Measurements from ENCODE around the gene SOX1.

The SOX1 gene

GRCh38 chr13:112105244-112105681, 38.3 kb downstream of the SOX1 start:
- no peak for DNase-seq (ENCODE audit: extremely low read depth in 1 of 2, low read depth in 1 of 2)

GRCh38 chr13:112105892-112106291, 38.9 kb downstream of the SOX1 start:
- DNase-seq (ENCODE audit: extremely low read depth in 1 of 2, low read depth in 1 of 2) = no peak

- DNase-seq (ENCODE audit: extremely low read depth in 1 of 2, low read depth in 1 of 2) = no peak
These were observed 39.7 kb downstream of the SOX1 start for GRCh38 chr13:112106478-112107141.

- no peak for DNase-seq (ENCODE audit: extremely low read depth in 1 of 2, low read depth in 1 of 2)
These were observed 40.3 kb downstream of the SOX1 start for GRCh38 chr13:112107289-112107688.

- no peak for DNase-seq (ENCODE audit: extremely low read depth in 1 of 2, low read depth in 1 of 2)
These were observed 43.5 kb downstream of the SOX1 start for GRCh38 chr13:112110479-112110878.

- DNase-seq (ENCODE audit: extremely low read depth in 1 of 2, low read depth in 1 of 2) = no peak
These were observed 44.4 kb downstream of the SOX1 start for GRCh38 chr13:112111239-112111857.

- no peak for DNase-seq (ENCODE audit: extremely low read depth in 1 of 2, low read depth in 1 of 2)
These were observed 45.8 kb downstream of the SOX1 start for GRCh38 chr13:112112534-112113276.

GRCh38 chr13:112113348-112113747, 46.4 kb downstream of the SOX1 start:
- no peak for DNase-seq (ENCODE audit: extremely low read depth in 1 of 2, low read depth in 1 of 2)

GRCh38 chr13:112113851-112114250, 46.9 kb downstream of the SOX1 start:
- no peak for DNase-seq (ENCODE audit: extremely low read depth in 1 of 2, low read depth in 1 of 2)

GRCh38 chr13:112114391-112114790, 47.4 kb downstream of the SOX1 start:
- no peak for DNase-seq (ENCODE audit: extremely low read depth in 1 of 2, low read depth in 1 of 2)

GRCh38 chr13:112115403-112116091, 48.6 kb downstream of the SOX1 start:
- DNase-seq (ENCODE audit: extremely low read depth in 1 of 2, low read depth in 1 of 2) = no peak

GRCh38 chr13:112116187-112116950, 49.4 kb downstream of the SOX1 start:
- DNase-seq (ENCODE audit: extremely low read depth in 1 of 2, low read depth in 1 of 2) = no peak

GRCh38 chr13:112117258-112117954, 50.5 kb downstream of the SOX1 start:
- DNase-seq (ENCODE audit: extremely low read depth in 1 of 2, low read depth in 1 of 2) = no peak

- DNase-seq (ENCODE audit: extremely low read depth in 1 of 2, low read depth in 1 of 2) = no peak
These were observed 51.0 kb downstream of the SOX1 start for GRCh38 chr13:112117955-112118302.

GRCh38 chr13:112118451-112119064, 51.6 kb downstream of the SOX1 start:
- no peak for DNase-seq (ENCODE audit: extremely low read depth in 1 of 2, low read depth in 1 of 2)

GRCh38 chr13:112119192-112120030, 52.5 kb downstream of the SOX1 start:
- DNase-seq (ENCODE audit: extremely low read depth in 1 of 2, low read depth in 1 of 2) = no peak

- no peak for DNase-seq (ENCODE audit: extremely low read depth in 1 of 2, low read depth in 1 of 2)
These were observed 53.1 kb downstream of the SOX1 start for GRCh38 chr13:112120031-112120373.
